Liver (tissue), 3 donors: ENCODE data around the gene ZNF467.

Source experiments
- RXRA ChIP-seq, 2 donors: IDR thresholded peaks; 2 replicates each; pipeline ENCODE4 v1.6.1; 2017 to 2018; ENCODE audit warnings: antibody characterized with exemption in 2 of 2, mild to moderate bottlenecking in 1 of 2
- SP1 ChIP-seq: IDR thresholded peaks from 2 replicates; pipeline ENCODE4 v1.6.1; 2018; ENCODE audit warnings: antibody characterized with exemption, mild to moderate bottlenecking
- TAF1 ChIP-seq: conservative IDR thresholded peaks from 2 replicates; pipeline ENCODE4 v1.6.1; 2016; ENCODE audit warnings: antibody characterized with exemption, mild to moderate bottlenecking
- TF ChIP-seq, protein P1 (sequence below): fragments of 150-350 bp; IDR thresholded peaks from 2 replicates; pipeline ENCODE4 v1.5.1; 2017; ENCODE audit warnings: improper control_type of control experiment, low read depth, low read length; ENCODE audit not compliant: missing input control
- donor health status: healthy.
- donor health status: healthy.

DNA sequence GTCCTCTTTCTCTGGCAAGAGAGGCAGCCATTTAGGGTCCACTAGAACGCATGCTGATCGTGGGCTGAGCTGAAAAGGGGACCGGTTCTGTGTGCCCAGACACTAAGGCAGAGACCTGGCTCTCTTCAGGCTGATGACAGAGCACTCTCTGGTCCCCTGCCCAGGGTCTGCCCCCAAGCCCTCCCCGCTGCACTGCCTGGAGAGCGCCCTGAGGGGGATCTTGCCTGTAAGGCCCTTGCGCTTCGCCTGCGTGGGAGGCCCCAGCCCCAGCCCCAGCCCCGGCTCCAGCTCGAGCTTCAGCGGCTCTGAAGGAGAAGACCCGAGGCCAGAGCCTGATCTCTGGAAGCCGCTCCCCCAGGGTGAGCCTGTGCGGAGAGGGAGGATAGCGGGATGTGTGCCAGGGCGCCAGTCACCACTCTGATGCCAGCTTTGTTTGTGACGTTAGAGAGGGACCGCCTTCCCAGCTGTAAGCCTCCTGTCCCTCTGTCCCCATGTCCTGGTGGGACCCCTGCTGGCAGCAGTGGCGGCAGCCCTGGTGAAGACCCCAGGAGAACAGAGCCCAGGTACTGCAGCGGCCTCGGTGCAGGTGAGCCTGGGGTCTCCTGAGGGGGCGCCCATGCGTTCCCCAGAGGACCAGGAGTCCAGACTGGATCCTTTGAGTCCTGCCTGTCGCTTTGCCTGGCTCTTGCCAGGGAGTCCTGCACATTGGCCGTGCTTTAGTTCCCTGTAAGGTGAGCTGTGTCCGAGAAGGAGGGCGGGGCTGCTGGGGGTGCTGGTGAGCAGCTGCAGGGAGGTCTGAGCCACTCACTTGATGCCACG lies 43.2 kb downstream of the ZNF467 start:
- no peak for TF ChIP-seq TAF1
- TF ChIP-seq, protein P1, sequence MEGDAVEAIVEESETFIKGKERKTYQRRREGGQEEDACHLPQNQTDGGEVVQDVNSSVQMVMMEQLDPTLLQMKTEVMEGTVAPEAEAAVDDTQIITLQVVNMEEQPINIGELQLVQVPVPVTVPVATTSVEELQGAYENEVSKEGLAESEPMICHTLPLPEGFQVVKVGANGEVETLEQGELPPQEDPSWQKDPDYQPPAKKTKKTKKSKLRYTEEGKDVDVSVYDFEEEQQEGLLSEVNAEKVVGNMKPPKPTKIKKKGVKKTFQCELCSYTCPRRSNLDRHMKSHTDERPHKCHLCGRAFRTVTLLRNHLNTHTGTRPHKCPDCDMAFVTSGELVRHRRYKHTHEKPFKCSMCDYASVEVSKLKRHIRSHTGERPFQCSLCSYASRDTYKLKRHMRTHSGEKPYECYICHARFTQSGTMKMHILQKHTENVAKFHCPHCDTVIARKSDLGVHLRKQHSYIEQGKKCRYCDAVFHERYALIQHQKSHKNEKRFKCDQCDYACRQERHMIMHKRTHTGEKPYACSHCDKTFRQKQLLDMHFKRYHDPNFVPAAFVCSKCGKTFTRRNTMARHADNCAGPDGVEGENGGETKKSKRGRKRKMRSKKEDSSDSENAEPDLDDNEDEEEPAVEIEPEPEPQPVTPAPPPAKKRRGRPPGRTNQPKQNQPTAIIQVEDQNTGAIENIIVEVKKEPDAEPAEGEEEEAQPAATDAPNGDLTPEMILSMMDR: no peak
- no peak for TF ChIP-seq RXRA (IDR thresholded peaks at IDR 0.05)
- TF ChIP-seq SP1: no peak
